Uterus (tissue), 2 donors: Measurements from ENCODE around the gene CPEB2.

Source experiments
- POLR2A ChIP-seq, 2 donors: fragments of 450-650 bp; IDR thresholded peaks; one replicate each; pipeline ENCODE4 v1.6.1; 2016; ENCODE audit warnings: antibody characterized with exemption in 2 of 2, mild to moderate bottlenecking in 1 of 2, moderate library complexity in 1 of 2
- TF ChIP-seq, protein P1 (sequence below), 4 experiments: fragments of 200-600 bp in 2 of 4; fragments of 450-650 bp in 2 of 4; sonication (generic) in 2 of 4; IDR thresholded peaks; one replicate each; pipeline ENCODE4 v1.5.1; 2016 to 2019; ENCODE audit warnings: antibody characterized with exemption in 4 of 4, mild to moderate bottlenecking in 2 of 4, moderate library complexity in 1 of 4

DNA sequence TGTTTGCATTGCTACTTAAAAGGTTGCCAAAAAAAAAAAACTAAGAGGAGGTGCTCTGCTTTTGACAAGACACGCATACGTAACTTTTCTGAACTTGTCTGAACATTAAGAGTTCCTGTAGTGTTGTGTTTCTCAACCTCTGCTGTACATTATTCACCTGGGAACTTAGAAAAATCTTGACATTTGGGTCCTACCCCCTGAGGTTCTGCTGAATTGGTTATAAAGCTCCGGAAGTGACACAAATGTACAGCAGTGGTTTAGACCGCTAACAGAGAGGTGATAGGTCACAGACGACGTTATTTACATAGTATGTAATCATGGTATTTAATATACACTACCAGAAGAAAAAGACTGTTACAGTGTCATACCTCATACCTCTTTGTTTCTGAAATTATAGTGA, 61.1 kb downstream of the CPEB2 start:
- TF ChIP-seq, protein P1, sequence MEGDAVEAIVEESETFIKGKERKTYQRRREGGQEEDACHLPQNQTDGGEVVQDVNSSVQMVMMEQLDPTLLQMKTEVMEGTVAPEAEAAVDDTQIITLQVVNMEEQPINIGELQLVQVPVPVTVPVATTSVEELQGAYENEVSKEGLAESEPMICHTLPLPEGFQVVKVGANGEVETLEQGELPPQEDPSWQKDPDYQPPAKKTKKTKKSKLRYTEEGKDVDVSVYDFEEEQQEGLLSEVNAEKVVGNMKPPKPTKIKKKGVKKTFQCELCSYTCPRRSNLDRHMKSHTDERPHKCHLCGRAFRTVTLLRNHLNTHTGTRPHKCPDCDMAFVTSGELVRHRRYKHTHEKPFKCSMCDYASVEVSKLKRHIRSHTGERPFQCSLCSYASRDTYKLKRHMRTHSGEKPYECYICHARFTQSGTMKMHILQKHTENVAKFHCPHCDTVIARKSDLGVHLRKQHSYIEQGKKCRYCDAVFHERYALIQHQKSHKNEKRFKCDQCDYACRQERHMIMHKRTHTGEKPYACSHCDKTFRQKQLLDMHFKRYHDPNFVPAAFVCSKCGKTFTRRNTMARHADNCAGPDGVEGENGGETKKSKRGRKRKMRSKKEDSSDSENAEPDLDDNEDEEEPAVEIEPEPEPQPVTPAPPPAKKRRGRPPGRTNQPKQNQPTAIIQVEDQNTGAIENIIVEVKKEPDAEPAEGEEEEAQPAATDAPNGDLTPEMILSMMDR (IDR thresholded peaks at IDR 0.05): no peak
- TF ChIP-seq POLR2A (IDR thresholded peaks at IDR 0.05): no peak
